DND-41 (cell line): ENCODE measurements around the gene C1orf21.

Source experiments
- ATAC-seq: fragments of 200-7000 bp; cut with Tn5 transposase; 3 replicates; pipeline ENCODE4 v1.9.1; 2021; ENCODE audit warnings: low read depth; ENCODE audit not compliant: insufficient read depth
- DNase-seq: peaks from one replicate; pipeline ENCODE4 v3.0.0-alpha.2; 2020
- H2AFZ ChIP-seq: 2 replicates; pipeline ENCODE4 v1.6.0; 2012; ENCODE audit warnings: low read depth, low read length
- H3K27ac ChIP-seq: 2 replicates; pipeline ENCODE4 v1.5.1; 2012; ENCODE audit warnings: low read length, inconsistent platforms
- H3K27me3 ChIP-seq: fragments of 200-600 bp; sonication (generic); 2 replicates; pipeline ENCODE4 v1.6.0; 2012; ENCODE audit warnings: low read length, mild to moderate bottlenecking, inconsistent platforms; ENCODE audit not compliant: insufficient read depth, poor library complexity
- H3K36me3 ChIP-seq: 2 replicates; pipeline ENCODE4 v1.5.1; 2012; ENCODE audit warnings: low read length, inconsistent platforms; ENCODE audit not compliant: insufficient read depth
- H3K4me1 ChIP-seq: 2 replicates; pipeline ENCODE4 v1.5.1; 2012; ENCODE audit warnings: mild to moderate bottlenecking, low read length; ENCODE audit not compliant: insufficient read depth
- H3K4me2 ChIP-seq: 2 replicates; pipeline ENCODE4 v1.6.0; 2012; ENCODE audit warnings: mild to moderate bottlenecking, moderate library complexity, low read length, inconsistent platforms; ENCODE audit not compliant: insufficient read depth
- H3K4me3 ChIP-seq, 2 experiments: fragments of 200-600 bp in 1 of 2; shearing (Covaris generic) in 1 of 2; 2 replicates each; pipeline ENCODE4 v1.5.1; 2012 to 2016; ENCODE audit warnings: inconsistent platforms in 2 of 2, low read length in 2 of 2, mild to moderate bottlenecking in 2 of 2, low read depth in 1 of 2, moderate library complexity in 1 of 2
- H3K79me2 ChIP-seq: 2 replicates; pipeline ENCODE4 v1.6.0; 2012; ENCODE audit warnings: low read length, inconsistent platforms; ENCODE audit not compliant: insufficient read depth
- H3K9ac ChIP-seq: 2 replicates; pipeline ENCODE4 v1.6.0; 2012; ENCODE audit warnings: low read depth, mild to moderate bottlenecking, inconsistent platforms, low read length, moderate library complexity
- H3K9me3 ChIP-seq: 2 replicates; pipeline ENCODE4 v1.5.1; 2012; ENCODE audit warnings: low read length, moderate library complexity, mild to moderate bottlenecking, inconsistent platforms; ENCODE audit not compliant: insufficient read depth, severe bottlenecking
- H4K20me1 ChIP-seq: 2 replicates; pipeline ENCODE4 v1.6.0; 2012; ENCODE audit warnings: low read length; ENCODE audit not compliant: insufficient read depth
- EZH2 ChIP-seq: IDR thresholded peaks from 3 replicates; pipeline ENCODE4 v1.6.1; 2012; ENCODE audit warnings: borderline replicate concordance, low read depth, mild to moderate bottlenecking, moderate library complexity, low read length, inconsistent platforms; ENCODE audit not compliant: severe bottlenecking
- TF ChIP-seq, protein P1 (sequence below): IDR thresholded peaks from 2 replicates; pipeline ENCODE4 v1.5.1; 2012; ENCODE audit warnings: borderline replicate concordance, low read length, moderate library complexity, mild to moderate bottlenecking; ENCODE audit not compliant: poor library complexity, severe bottlenecking; ENCODE audit errors: extremely low read depth

Gene C1orf21

GRCh38 chr1:184512724-184513123, 125.9 kb downstream of the C1orf21 start:
- TF ChIP-seq EZH2 = no peak
- TF ChIP-seq, protein P1, sequence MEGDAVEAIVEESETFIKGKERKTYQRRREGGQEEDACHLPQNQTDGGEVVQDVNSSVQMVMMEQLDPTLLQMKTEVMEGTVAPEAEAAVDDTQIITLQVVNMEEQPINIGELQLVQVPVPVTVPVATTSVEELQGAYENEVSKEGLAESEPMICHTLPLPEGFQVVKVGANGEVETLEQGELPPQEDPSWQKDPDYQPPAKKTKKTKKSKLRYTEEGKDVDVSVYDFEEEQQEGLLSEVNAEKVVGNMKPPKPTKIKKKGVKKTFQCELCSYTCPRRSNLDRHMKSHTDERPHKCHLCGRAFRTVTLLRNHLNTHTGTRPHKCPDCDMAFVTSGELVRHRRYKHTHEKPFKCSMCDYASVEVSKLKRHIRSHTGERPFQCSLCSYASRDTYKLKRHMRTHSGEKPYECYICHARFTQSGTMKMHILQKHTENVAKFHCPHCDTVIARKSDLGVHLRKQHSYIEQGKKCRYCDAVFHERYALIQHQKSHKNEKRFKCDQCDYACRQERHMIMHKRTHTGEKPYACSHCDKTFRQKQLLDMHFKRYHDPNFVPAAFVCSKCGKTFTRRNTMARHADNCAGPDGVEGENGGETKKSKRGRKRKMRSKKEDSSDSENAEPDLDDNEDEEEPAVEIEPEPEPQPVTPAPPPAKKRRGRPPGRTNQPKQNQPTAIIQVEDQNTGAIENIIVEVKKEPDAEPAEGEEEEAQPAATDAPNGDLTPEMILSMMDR = no peak
- Histone ChIP-seq H3K9me3 (no peaks in the 10 kb centered on the region), H4K20me1 (no peaks in the 10 kb centered on the region), H3K79me2 (no peaks in the 10 kb centered on the region), H3K36me3 (no peaks in the 10 kb centered on the region), H3K9ac (no peak overlapping the region), H2AFZ (no peak overlapping the region), H3K27me3 (no peaks in the 10 kb centered on the region), H3K27ac (no peak overlapping the region), H3K4me3 (no peak overlapping the region), H3K4me1 (no peaks in the 10 kb centered on the region), H3K4me2 (no peak overlapping the region)
- ATAC-seq = no peak
- DNase-seq = no peak

GRCh38 chr1:184513421-184513820, 126.6 kb downstream of the C1orf21 start:
- TF ChIP-seq, protein P1 = no peak
- TF ChIP-seq EZH2 = no peak
- no peak for ATAC-seq
- H3K79me2 ChIP-seq = no peaks in the 10 kb centered on the region

GRCh38 chr1:184513966-184514365, 127.1 kb downstream of the C1orf21 start:
- H3K27me3 ChIP-seq = no peaks in the 10 kb centered on the region
- no peak for TF ChIP-seq EZH2
- H3K36me3 ChIP-seq = no peaks in the 10 kb centered on the region
- no peaks in the 10 kb centered on the region for H4K20me1 ChIP-seq
- H3K4me3 ChIP-seq = no peak overlapping the region
- no peak overlapping the region for H3K27ac ChIP-seq
- no peak overlapping the region for H3K4me2 ChIP-seq
- H3K4me1 ChIP-seq = no peaks in the 10 kb centered on the region
- H2AFZ ChIP-seq = no peak overlapping the region
- no peaks in the 10 kb centered on the region for H3K9me3 ChIP-seq
- ATAC-seq = no peak
- H3K79me2 ChIP-seq = no peaks in the 10 kb centered on the region
- no peak for DNase-seq
- H3K9ac ChIP-seq = no peak overlapping the region

More at GRCh38 chr1:184513421-184513820, 126.6 kb downstream of the C1orf21 start:
- H3K36me3 ChIP-seq = no peaks in the 10 kb centered on the region
- H3K27ac ChIP-seq = no peak overlapping the region
- no peaks in the 10 kb centered on the region for H3K4me1 ChIP-seq
- H3K4me2 ChIP-seq = no peak overlapping the region
- no peaks in the 10 kb centered on the region for H4K20me1 ChIP-seq
- no peaks in the 10 kb centered on the region for H3K9me3 ChIP-seq
- no peak overlapping the region for H2AFZ ChIP-seq
- no peak for DNase-seq
- H3K9ac ChIP-seq = no peak overlapping the region
- no peaks in the 10 kb centered on the region for H3K27me3 ChIP-seq
- H3K4me3 ChIP-seq = no peak overlapping the region

DNA sequence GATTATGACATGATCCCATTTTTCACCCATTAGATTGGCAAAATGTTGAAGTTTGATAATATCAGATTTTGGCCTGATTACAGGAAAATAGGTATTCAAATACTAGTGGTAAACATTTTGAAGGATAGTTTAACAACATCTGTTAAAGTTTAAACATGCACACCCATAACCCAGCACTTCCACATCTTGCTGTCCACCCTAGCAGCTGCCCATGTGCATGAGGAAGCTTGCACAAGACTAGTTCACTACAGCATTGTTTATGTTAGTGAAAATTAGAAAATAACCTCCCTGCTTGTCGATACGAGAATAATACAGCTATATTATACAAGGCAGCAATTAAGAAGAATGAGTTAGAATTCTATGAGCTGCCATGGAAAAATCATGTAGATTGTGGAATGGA, 127.6 kb downstream of the C1orf21 start:
- no peaks in the 10 kb centered on the region for H3K27me3 ChIP-seq
- no peak overlapping the region for H3K4me2 ChIP-seq
- no peak overlapping the region for H3K27ac ChIP-seq
- H3K9ac ChIP-seq = no peak overlapping the region
- no peaks in the 10 kb centered on the region for H3K4me1 ChIP-seq
- H3K79me2 ChIP-seq = no peaks in the 10 kb centered on the region
- no peak overlapping the region for H2AFZ ChIP-seq
- no peaks in the 10 kb centered on the region for H4K20me1 ChIP-seq
- no peak for DNase-seq
- no peak for ATAC-seq
- no peaks in the 10 kb centered on the region for H3K36me3 ChIP-seq
- H3K9me3 ChIP-seq = no peaks in the 10 kb centered on the region
- TF ChIP-seq, protein P1 = no peak
- no peak for TF ChIP-seq EZH2
- no peak overlapping the region for H3K4me3 ChIP-seq
